IPS-18c (cell line): ENCODE results near the gene PAQR7.

Experiments
- H3K4me3 ChIP-seq: 2 replicates; pipeline ENCODE4 v1.7.0; 2013; ENCODE audit warnings: low read depth, mild to moderate bottlenecking, low read length, moderate library complexity; ENCODE audit not compliant: insufficient read depth
- H3K9me3 ChIP-seq: one replicate; pipeline ENCODE4 v1.6.1; 2013; ENCODE audit warnings: mild to moderate bottlenecking, low read length, moderate library complexity; ENCODE audit not compliant: control insufficient read depth, insufficient read depth

The PAQR7 gene

GRCh38 chr1:25875154-25875855, at the start of gene PAQR7:
PAQR7 (minus strand) TSS chr1:25875708; CDS start chr1:25863839, 11,869 bp downstream.
- Histone ChIP-seq H3K9me3 (peaks cover 2% of the 10 kb centered on the region), H3K4me3 (peak within 1 kb of the TSS; percentile 61)

DNA sequence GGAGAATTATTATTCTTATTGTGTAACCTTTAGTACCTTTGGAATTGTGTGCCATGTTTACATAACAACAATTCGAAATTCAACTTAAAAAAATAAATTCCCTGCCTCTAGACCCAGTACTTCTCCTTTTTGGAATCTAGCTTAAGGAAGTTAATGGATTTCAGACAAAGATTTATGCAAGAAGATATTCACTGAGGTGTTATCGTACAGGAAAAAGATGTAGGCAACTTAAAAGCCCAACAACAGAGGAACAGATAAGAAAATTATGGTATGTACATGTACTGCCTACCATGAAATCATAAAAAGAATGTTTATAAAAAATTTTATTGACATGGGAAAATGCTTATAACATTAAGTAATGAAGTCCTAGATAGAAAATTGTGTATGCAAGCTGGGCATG, 48.9 kb upstream of the PAQR7 start:
- H3K9me3 ChIP-seq, result no peaks in the 10 kb centered on the region
- H3K4me3 ChIP-seq, result no peak overlapping the region

GRCh38 chr1:25922971-25923552, 47.6 kb upstream of the PAQR7 start:
- Histone ChIP-seq H3K9me3 (no peaks in the 10 kb centered on the region), H3K4me3 (peak overlapping the region; percentile 55)

- H3K9me3 ChIP-seq, result no peaks in the 10 kb centered on the region
- H3K4me3 ChIP-seq, result peak overlapping the region; percentile 55
These were observed 46.8 kb upstream of the PAQR7 start for GRCh38 chr1:25922056-25922970.

DNA sequence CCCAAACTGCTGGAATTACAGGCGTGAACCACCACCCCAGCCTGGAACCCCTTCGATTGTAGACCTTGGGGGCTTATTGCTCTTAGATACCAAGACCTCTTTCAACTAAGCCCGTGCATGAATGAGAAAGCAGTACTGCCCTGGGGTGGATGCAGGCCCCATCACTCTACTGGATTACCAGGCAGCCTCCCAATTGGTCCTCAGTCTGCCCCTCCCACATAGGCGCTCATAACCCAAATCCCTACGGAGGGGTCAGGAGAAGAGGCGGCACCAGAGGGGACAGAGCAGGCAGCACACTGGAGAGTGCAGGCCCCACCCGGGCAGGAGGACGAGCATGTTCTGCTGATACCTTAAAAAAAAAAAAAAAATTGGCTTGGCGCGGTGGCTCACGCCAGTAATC, 43.1 kb upstream of the PAQR7 start:
- Histone ChIP-seq H3K9me3 (peaks cover 2% of the 10 kb centered on the region), H3K4me3 (no peak overlapping the region)

DNA sequence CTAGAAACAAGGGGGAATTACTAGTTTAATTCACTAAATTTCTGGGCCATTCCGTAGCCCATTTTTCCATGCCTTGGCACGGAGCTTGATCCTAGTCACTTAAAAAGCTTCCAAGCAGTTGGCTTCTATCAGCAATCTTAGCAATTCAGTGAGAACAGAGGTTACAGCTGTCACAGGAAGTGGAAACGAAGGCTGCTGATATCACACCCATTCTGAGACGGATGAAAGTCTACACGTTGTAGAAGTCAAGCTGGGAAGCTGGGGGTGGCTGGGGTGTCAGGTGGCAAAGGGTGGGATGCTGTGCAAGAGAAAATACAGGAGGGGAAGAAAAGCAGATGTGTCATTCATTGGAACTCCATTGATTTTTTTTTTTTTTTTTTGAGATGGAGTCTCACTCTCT, 42.5 kb upstream of the PAQR7 start:
- Histone ChIP-seq H3K4me3 (no peak overlapping the region), H3K9me3 (peaks cover 2% of the 10 kb centered on the region)

DNA sequence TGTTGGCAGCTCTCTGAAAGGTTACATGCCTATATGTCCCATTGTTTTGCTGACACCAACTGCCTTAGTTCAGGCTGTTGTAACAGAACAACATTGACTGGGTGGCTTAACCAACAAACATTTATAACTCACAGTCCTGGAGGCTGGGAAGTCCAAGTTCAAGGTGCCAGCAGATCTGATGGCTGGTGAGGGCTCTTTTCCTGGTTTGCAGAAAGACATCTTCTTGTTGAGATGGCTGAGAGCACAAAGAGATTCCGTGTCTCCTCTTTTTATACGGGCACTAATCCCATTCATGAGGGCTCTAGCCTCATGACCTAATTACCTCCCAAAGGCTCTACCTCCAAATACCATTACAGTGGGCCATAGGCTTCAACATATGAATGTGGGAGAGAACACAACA, 41.0 kb upstream of the PAQR7 start:
- Histone ChIP-seq H3K4me3 (no peak overlapping the region), H3K9me3 (peaks cover 2% of the 10 kb centered on the region)

- peaks cover 2% of the 10 kb centered on the region for H3K9me3 ChIP-seq
- no peak overlapping the region for H3K4me3 ChIP-seq
These were observed 38.8 kb upstream of the PAQR7 start for GRCh38 chr1:25914074-25914995.

DNA sequence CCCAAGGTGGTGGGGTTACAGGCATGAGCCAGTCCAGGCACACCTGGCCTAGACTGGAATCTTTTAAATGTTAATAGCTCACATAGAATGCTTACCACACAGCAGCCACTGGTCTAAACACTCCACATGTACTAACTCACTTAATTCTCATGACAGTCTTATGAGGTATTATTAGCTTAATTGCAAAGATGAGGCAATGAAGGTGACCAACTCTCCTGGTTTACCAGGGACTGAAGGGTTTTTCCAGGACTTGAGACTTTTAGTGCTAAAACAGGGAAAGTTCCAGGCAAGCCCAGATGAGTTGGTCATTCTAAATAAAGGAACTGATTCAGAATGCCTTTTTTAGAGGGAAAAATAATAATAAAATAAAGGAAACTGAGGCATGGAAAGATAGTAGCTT, 37.7 kb upstream of the PAQR7 start:
- Histone ChIP-seq H3K9me3 (peaks cover 2% of the 10 kb centered on the region), H3K4me3 (no peak overlapping the region)

DNA sequence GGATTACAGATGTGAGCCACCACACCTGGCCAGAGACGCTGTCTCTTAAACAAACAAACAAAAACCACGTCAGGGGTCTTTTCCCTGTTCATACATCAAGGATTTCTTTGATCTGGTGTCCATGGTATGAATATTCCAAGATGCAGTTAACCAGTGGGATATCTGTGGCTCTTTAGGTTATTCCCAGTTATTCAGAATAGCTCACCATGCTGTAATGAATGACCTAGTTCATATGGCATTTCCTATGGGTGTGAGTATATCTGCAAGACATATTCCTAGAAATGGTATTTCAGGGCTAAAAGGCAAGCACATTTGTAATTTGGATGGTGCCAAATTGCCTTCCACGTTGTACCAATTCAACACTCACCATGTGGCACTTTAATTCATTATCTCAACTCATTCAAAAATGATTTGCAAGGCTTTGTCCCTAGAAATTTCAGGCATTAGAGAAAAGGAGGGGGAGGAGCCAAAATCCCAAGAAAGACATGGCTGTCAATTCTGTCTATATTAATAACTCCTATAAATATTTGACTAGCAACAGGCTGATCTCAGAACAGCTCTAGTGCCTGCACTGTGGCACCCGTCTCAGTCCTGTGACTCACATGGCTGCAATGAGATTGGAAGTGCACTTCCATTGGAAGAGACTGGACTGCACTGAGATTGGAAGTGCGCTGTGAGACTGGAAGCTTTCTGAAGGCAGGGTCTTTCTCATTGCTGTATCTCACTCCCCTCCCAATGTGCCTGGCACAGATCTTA, 36.7 kb upstream of the PAQR7 start:
- H3K9me3 ChIP-seq, result peaks cover 2% of the 10 kb centered on the region
- no peak overlapping the region for H3K4me3 ChIP-seq

GRCh38 chr1:25911162-25911561, 35.7 kb upstream of the PAQR7 start:
- no peak overlapping the region for H3K4me3 ChIP-seq
- H3K9me3 ChIP-seq, result no peaks in the 10 kb centered on the region

DNA sequence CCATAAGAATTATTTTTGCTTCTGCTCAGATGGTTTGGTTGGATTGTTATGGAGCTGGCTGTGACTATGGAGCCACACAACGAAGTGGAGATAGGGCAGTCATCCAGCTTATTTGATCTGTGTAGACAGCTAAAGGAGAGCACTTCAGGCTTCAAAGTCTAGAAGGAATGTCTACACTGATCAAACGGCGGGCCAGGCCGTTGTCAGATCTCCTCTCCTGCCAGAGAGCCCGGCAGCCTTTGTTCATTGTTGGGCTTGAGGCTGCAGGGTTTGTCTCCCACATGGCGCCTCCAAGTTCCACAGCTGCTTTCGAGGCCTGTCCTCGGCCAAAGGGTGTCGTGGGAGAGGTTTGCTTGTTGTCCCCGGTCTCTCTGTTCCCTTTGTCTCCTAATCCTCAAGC, 33.5 kb upstream of the PAQR7 start:
- Histone ChIP-seq H3K9me3 (peaks cover 4% of the 10 kb centered on the region), H3K4me3 (no peak overlapping the region)

DNA sequence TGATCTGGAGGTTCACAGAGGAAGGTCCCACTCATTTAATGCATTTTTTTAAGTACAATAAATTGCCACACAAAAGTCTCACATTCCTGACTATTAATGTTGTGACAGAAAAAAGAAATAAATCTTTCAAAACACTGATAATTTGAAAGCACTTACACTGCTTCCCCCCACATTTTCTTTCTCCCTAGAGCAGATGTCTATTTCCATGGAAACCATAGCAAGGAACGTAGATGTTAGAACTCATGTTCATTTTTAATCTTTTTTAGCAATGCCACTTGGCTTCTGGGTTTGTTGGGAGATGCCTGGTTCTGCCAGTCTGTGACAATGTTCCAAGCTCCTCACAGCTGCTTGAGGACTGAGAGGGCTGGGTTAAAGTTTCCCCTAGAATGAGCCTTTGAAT, 32.7 kb upstream of the PAQR7 start:
- Histone ChIP-seq H3K9me3 (peaks cover 4% of the 10 kb centered on the region), H3K4me3 (no peak overlapping the region)

GRCh38 chr1:25907601-25908000, 32.1 kb upstream of the PAQR7 start:
- H3K4me3 ChIP-seq, result no peak overlapping the region
- H3K9me3 ChIP-seq, result peaks cover 4% of the 10 kb centered on the region

DNA sequence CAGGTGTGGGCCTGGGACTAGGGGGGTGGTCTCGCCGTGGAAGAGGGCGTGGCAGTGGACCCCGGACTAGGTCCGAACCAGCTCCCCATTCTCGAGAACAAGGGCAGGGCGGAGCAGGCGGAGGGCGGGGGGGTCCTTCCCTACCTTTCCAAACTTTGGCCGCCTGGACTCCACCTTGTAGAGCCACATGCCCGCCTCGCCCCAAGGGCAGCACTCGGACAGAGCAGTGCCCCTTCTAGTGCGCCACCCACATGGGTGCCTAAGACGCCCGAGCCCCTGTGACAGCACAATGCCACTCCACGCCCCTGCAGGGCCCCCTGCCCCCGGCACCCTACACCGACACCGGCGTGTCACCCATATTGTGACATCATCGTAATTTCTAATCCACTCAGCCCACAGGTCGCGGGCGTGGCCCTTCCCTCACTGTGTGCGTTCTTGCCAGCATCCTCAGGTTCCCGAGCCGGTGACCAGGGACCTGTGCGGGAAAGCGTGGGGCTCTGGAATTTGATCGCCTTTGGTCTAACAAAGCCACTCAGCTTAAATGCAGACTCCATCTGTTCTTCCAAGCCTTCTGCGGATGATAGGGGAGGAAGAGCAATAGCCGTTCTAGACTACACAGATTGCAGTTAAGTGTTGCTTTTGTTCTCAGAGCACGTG, 31.3 kb upstream of the PAQR7 start:
- H3K4me3 ChIP-seq, result peak overlapping the region; percentile 60
- H3K9me3 ChIP-seq, result peaks cover 4% of the 10 kb centered on the region
